Measurements from ENCODE around the gene SLC30A5. TPM values are rescaled to one million over a fixed set of nuclear protein-coding genes. Genes with fewer than 3 reads are reported as not detected.
"Not testable (repeated sequence)": the region's sequence is repeated elsewhere in the genome, so short reads cannot be mapped to it uniquely, and the experiment has no call there.

Gene SLC30A5
- polyA plus RNA-seq, 1 donor, result 93.0 TPM

- DNase-seq, result no peak
Measured at GRCh38 chr5:69099302-69099701, 5.5 kb downstream of the SLC30A5 start.

GRCh38 chr5:69103521-69103920, 9.7 kb downstream of the SLC30A5 start:
- DNase-seq, result no peak

- no peak for DNase-seq
Measured at GRCh38 chr5:69105996-69106906, 12.4 kb downstream of the SLC30A5 start.

GRCh38 chr5:69108367-69108766, 14.6 kb downstream of the SLC30A5 start:
- not testable (repeated sequence) for DNase-seq

GRCh38 chr5:69113851-69114250, 20.0 kb downstream of the SLC30A5 start:
- no peak for DNase-seq

- no peak for DNase-seq
Measured at GRCh38 chr5:69115526-69115925, 21.7 kb downstream of the SLC30A5 start.

GRCh38 chr5:69129413-69129812, 35.6 kb downstream of the SLC30A5 start:
- no peak for DNase-seq

GRCh38 chr5:69130241-69130640, 36.4 kb downstream of the SLC30A5 start:
- no peak for DNase-seq

- DNase-seq, result no peak
Measured at GRCh38 chr5:69131304-69131703, 37.5 kb downstream of the SLC30A5 start.

- DNase-seq, result no peak
Measured at GRCh38 chr5:69134126-69134525, 40.3 kb downstream of the SLC30A5 start.

GRCh38 chr5:69136293-69136692, 42.5 kb downstream of the SLC30A5 start:
- no peak for DNase-seq

GRCh38 chr5:69137208-69137607, 43.4 kb downstream of the SLC30A5 start:
- not testable (repeated sequence) for DNase-seq

GRCh38 chr5:69137807-69138206, 44.0 kb downstream of the SLC30A5 start:
- DNase-seq, result no peak

GRCh38 chr5:69138766-69139165, 45.0 kb downstream of the SLC30A5 start:
- DNase-seq, result no peak

GRCh38 chr5:69140239-69140638, 46.4 kb downstream of the SLC30A5 start:
- not testable (repeated sequence) for DNase-seq

- DNase-seq, result no peak
Measured at GRCh38 chr5:69140827-69141226, 47.0 kb downstream of the SLC30A5 start.

- not testable (repeated sequence) for DNase-seq
Measured at GRCh38 chr5:69148576-69148975, 54.8 kb downstream of the SLC30A5 start.

- DNase-seq, result no peak
Measured at GRCh38 chr5:69148981-69149675, 55.3 kb downstream of the SLC30A5 start.

- DNase-seq, result no peak
Measured at GRCh38 chr5:69149676-69150010, 55.8 kb downstream of the SLC30A5 start.

- DNase-seq, result no peak
Measured at GRCh38 chr5:69152731-69153130, 58.9 kb downstream of the SLC30A5 start.

- DNase-seq, result no peak
Measured at GRCh38 chr5:69156456-69156855, 62.6 kb downstream of the SLC30A5 start.

GRCh38 chr5:69158039-69158438, 64.2 kb downstream of the SLC30A5 start:
- DNase-seq, result no peak

GRCh38 chr5:69160651-69161050, 66.8 kb downstream of the SLC30A5 start:
- no peak for DNase-seq

All from left kidney (tissue), 2 donors.